ENCODE results near the gene JMJD6.
"Not testable (repeated sequence)": the region's sequence is repeated elsewhere in the genome, so short reads cannot be mapped to it uniquely, and the experiment has no call there.

The JMJD6 gene

GRCh38 chr17:76740329-76741118, 14.1 kb upstream of the JMJD6 start:
- H3K27me3 Mint-ChIP-seq (ENCODE audit: low read depth): no peaks in the 10 kb centered on the region
- H3K4me1 Mint-ChIP-seq (ENCODE audit: low read depth): peaks cover 24% of the 10 kb centered on the region
- H3K27ac Mint-ChIP-seq: no peak overlapping the region
- H3K36me3 Mint-ChIP-seq (ENCODE audit: low read depth): peaks cover 30% of the 10 kb centered on the region
- no peak overlapping the region for H3K4me3 Mint-ChIP-seq
- no peaks in the 10 kb centered on the region for H3K9me3 Mint-ChIP-seq

GRCh38 chr17:76739568-76740115, 13.2 kb upstream of the JMJD6 start:
- not testable (repeated sequence) for H3K9me3 Mint-ChIP-seq; H3K27me3 Mint-ChIP-seq (ENCODE audit: low read depth); H3K4me3 Mint-ChIP-seq; H3K27ac Mint-ChIP-seq
- Mint-ChIP-seq H3K36me3 (ENCODE audit: low read depth) (peaks cover 30% of the 10 kb centered on the region), H3K4me1 (ENCODE audit: low read depth) (peaks cover 22% of the 10 kb centered on the region)

- Mint-ChIP-seq H3K4me3 (peak overlapping the region; percentile 94), H3K27me3 (ENCODE audit: low read depth) (no peaks in the 10 kb centered on the region), H3K4me1 (ENCODE audit: low read depth) (peaks cover 32% of the 10 kb centered on the region), H3K9me3 (no peaks in the 10 kb centered on the region), H3K27ac (peak overlapping the region; percentile 98), H3K36me3 (ENCODE audit: low read depth) (peaks cover 35% of the 10 kb centered on the region)
Observed at GRCh38 chr17:76738468-76738850, 12.1 kb upstream of the JMJD6 start.

DNA sequence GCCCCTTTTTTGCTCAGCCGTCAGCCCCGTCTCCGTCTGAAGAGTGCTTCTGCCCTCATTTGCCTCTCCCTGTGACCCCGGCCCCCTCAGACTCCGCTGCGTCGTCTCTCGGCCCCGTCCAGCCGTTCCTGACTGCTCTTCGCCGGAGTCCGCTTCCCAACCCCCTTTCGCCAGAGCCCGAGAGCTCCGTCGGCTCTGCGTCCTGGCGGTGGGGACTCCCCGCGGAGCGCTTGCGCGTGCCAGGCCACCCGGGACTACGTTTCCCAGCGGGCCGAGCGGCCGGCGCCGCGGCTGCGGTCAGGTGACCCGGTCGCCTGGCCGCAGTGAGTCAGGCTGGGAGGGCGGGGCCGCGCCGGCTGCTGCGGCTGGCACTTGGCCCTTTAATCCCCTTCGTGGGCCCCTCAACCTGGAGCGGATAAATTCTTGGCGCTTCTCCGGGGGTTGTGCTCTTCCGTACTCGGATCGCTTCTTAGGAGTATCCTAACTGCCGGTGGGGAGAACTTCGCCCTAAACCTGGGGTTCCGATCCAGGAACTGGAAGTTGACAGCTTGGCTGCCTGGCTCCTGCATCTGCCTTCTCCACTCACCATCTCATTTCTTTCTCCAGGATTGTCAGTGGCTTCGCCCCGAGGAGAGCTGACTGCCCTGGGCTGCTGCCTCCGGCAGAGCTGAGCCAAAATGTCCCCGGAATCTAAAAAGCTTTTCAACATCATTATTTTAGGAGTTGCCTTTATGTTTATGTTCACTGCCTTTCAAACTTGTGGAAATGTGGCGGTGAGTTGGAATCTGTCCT, 11.5 kb upstream of the JMJD6 start, which contains the start of gene MFSD11:
TSS of gene MFSD11 (plus strand) at position 444 of the 792 bp plus-strand sequence. CDS start at position 678, 234 bp downstream.
- Mint-ChIP-seq H3K27me3 (ENCODE audit: low read depth) (no peaks in the 10 kb centered on the region), H3K4me1 (ENCODE audit: low read depth) (peaks cover 37% of the 10 kb centered on the region), H3K36me3 (ENCODE audit: low read depth) (peaks cover 40% of the 10 kb centered on the region), H3K4me3 (peak within 1 kb of the TSS; percentile 94), H3K9me3 (no peaks in the 10 kb centered on the region), H3K27ac (peak within 1 kb of the TSS; percentile 98)

GRCh38 chr17:76737082-76737675, 10.8 kb upstream of the JMJD6 start, which contains the start of gene SRSF2:
SRSF2 (minus strand) TSS chr17:76737331; CDS start chr17:76737160, 171 bp downstream.
- Mint-ChIP-seq H3K4me3 (peak within 1 kb of the TSS; percentile 97), H3K27me3 (ENCODE audit: low read depth) (no peaks in the 10 kb centered on the region), H3K36me3 (ENCODE audit: low read depth) (peaks cover 39% of the 10 kb centered on the region), H3K4me1 (ENCODE audit: low read depth) (peaks cover 37% of the 10 kb centered on the region), H3K27ac (peak within 1 kb of the TSS; percentile 98), H3K9me3 (no peaks in the 10 kb centered on the region)

DNA sequence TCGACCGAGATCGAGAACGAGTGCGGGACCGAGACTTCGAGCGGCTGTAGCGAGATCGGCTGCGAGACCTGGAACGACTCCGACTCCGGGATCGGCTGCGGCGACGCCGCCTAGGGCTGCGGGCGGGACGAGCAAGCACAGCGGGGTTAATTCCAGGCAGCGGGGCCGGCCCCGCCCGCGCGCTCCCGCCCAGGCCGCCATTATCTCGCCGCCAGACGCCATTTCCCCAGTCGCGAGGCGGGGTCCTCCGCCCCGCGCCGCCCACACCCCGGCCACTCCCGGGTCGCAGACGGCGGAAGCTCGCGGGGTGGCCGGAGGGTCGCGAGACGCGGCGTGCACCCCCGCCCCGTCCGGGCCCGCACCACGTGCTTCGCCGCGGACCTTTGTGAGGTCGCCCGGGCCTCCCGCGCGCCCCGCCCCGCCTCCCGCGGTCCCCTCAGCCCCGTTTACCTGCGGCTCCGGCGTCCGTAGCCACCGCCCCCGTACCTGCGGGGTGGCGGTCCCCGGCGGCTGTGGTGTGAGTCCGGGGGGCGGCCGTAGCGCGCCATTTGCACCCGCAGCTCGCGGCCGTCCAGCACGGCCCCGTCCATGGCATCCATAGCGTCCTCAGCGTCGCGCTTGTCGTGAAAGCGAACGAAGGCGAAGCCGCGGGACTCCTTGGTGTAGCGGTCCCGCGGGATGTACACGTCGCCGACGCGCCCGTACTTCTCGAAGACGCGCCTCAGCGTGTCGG, 10.1 kb upstream of the JMJD6 start:
- Mint-ChIP-seq H3K27me3 (ENCODE audit: low read depth) (no peaks in the 10 kb centered on the region), H3K4me3 (peak overlapping the region; percentile 97), H3K36me3 (ENCODE audit: low read depth) (peaks cover 40% of the 10 kb centered on the region), H3K9me3 (no peaks in the 10 kb centered on the region), H3K27ac (peak overlapping the region; percentile 98), H3K4me1 (ENCODE audit: low read depth) (peaks cover 40% of the 10 kb centered on the region)

DNA sequence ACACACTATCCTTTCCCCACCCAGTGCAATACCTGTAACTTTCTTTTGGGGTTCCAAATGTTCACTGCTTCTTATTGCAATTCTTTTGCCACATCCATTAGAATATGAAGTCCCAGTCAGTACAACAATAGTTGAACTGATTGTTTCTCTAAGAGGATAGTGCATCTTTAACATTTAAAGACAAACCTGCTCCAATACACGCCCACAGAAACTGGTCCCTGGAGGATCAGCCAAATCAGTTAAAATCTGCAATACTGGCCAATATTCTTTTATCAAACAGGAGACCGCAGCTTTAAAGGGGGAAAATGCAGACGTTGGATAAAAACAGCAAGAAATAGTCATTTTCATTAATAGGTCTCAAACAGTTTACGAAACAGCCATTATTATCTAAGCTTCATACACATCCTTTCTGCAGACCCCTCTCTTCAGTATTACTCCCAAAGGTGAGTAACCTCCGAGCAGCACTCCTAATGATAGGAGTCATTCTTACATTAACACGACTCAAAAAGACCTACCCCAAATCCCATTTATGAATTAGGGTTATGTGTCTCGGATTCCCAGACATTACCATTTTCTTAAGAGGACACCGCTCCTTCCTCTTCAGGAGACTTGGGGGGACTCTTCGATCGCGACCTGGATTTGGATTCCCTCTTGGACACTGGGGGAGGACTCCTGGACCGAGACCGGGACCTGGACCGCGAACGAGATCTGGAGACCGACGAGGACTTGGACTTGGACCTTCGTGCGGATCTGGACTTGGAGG, 9.4 kb upstream of the JMJD6 start:
- Mint-ChIP-seq H3K36me3 (ENCODE audit: low read depth) (peaks cover 43% of the 10 kb centered on the region), H3K27ac (peak overlapping the region; percentile 95), H3K9me3 (no peaks in the 10 kb centered on the region), H3K4me3 (peak overlapping the region; percentile 97), H3K27me3 (ENCODE audit: low read depth) (no peaks in the 10 kb centered on the region), H3K4me1 (ENCODE audit: low read depth) (peaks cover 41% of the 10 kb centered on the region)

DNA sequence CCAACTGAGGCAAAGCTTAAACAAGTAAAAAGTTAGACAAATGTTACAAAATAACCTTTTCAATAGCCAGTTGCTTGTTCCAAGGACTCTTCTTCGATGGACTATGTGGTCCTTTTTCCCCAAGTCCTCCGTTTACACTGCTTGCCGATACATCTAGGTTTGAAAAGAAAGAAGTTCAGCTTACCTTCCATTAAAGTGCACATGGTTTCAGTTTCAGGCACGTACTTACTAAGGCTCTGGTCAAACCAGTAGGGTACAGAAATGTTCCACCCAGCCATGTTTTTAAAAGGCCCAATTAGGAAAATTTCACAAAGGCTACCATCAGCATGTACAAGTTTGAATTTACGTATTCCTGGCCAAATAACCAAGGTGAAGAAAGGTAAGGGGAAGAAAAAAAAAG, 8.6 kb upstream of the JMJD6 start:
- H3K4me1 Mint-ChIP-seq (ENCODE audit: low read depth): peaks cover 41% of the 10 kb centered on the region

GRCh38 chr17:76734080-76734840, 7.9 kb upstream of the JMJD6 start:
- peaks cover 44% of the 10 kb centered on the region for H3K4me1 Mint-ChIP-seq (ENCODE audit: low read depth)
- peak overlapping the region; percentile 97 for H3K4me3 Mint-ChIP-seq
- H3K27me3 Mint-ChIP-seq (ENCODE audit: low read depth): no peaks in the 10 kb centered on the region
- H3K27ac Mint-ChIP-seq: peak overlapping the region; percentile 95
- H3K9me3 Mint-ChIP-seq: no peaks in the 10 kb centered on the region
- H3K36me3 Mint-ChIP-seq (ENCODE audit: low read depth): peaks cover 48% of the 10 kb centered on the region

More for the DNA sequence above, 8.6 kb upstream of the JMJD6 start:
- Mint-ChIP-seq H3K9me3 (no peaks in the 10 kb centered on the region), H3K36me3 (ENCODE audit: low read depth) (peaks cover 43% of the 10 kb centered on the region), H3K4me3 (peak overlapping the region; percentile 97), H3K27me3 (ENCODE audit: low read depth) (no peaks in the 10 kb centered on the region), H3K27ac (peak overlapping the region; percentile 95)

DNA sequence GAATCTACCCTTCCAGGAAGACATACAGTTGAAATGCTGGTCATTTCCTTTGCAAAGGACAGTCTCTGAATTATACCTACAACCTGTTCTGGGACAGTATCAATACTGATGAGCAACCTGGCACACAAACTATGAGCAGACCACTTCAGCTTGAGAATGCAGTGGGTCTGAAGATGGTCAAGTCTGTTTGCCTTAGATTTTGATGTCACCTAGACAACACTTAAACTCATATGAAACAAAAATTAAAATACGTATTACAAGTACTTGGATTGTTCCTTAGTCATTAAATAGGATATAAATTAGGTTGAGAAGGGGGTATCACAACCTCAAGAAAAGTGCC, 7.2 kb upstream of the JMJD6 start:
- peak overlapping the region; percentile 95 for H3K27ac Mint-ChIP-seq
- no peaks in the 10 kb centered on the region for H3K27me3 Mint-ChIP-seq (ENCODE audit: low read depth)
- peaks cover 49% of the 10 kb centered on the region for H3K36me3 Mint-ChIP-seq (ENCODE audit: low read depth)
- peak overlapping the region; percentile 97 for H3K4me3 Mint-ChIP-seq
- no peaks in the 10 kb centered on the region for H3K9me3 Mint-ChIP-seq
- H3K4me1 Mint-ChIP-seq (ENCODE audit: low read depth): peaks cover 42% of the 10 kb centered on the region

DNA sequence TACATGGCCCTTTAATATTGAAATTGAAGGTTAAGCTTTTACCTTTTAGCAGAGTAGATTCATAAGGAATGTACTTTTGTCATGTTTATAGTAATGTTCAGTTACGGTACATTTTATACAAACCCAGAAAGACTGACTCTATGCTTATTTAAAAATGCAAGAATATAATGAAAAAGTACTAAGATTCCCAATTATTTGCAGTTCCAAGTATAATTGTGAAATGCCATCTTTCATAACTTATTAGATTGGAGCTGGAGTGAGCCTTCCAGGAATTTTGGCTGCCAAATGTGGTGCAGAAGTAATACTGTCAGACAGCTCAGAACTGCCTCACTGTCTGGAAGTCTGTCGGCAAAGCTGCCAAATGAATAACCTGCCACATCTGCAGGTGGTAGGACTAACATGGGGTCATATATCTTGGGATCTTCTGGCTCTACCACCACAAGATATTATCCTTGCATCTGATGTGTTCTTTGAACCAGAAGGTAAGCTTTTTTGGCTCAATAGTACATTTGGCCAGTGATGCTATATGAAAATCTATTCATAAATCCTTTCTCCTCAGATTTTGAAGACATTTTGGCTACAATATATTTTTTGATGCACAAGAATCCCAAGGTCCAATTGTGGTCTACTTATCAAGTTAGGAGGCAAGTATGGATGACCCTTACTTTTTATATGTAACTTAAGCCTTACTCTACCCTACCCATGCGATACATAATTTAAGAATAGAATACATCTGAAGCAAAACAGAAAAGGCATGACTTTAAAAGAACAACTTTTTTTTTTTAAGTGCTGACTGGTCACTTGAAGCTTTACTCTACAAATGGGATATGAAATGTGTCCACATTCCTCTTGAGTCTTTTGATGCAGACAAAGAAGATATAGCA, 6.6 kb upstream of the JMJD6 start:
- Mint-ChIP-seq H3K4me3 (peak overlapping the region; percentile 97), H3K9me3 (no peaks in the 10 kb centered on the region)

More for the DNA sequence above, 6.6 kb upstream of the JMJD6 start:
- H3K27me3 Mint-ChIP-seq (ENCODE audit: low read depth): no peaks in the 10 kb centered on the region
- peak overlapping the region; percentile 95 for H3K27ac Mint-ChIP-seq
- peaks cover 36% of the 10 kb centered on the region for H3K4me1 Mint-ChIP-seq (ENCODE audit: low read depth)
- H3K36me3 Mint-ChIP-seq (ENCODE audit: low read depth): peaks cover 49% of the 10 kb centered on the region
